SH-SY5Y (cell line): ENCODE data around the gene ARID5A.

ENCODE experiments used
- GATA2 ChIP-seq: IDR thresholded peaks from 2 replicates; pipeline ENCODE4 v1.6.1; 2011; ENCODE audit warnings: mild to moderate bottlenecking, low read depth, low read length
- GATA3 ChIP-seq: IDR thresholded peaks from 2 replicates; pipeline ENCODE4 v1.6.1; 2011; ENCODE audit warnings: low read depth, mild to moderate bottlenecking, low read length, moderate library complexity

- TF ChIP-seq GATA2: no peak
- TF ChIP-seq GATA3: no peak
Measured at GRCh38 chr2:96551605-96552314, 15.2 kb downstream of the ARID5A start.
